GM03348 (cell line): ENCODE results near the gene PSMB7.
A peak's percentile ranks its signal among the peaks of the same experiment; 100 is the strongest.

ENCODE experiments used
- DNase-seq: peaks from one replicate; pipeline ENCODE4 v3.0.0; 2012; ENCODE audit warnings: low spot score

PSMB7 gene

GRCh38 chr9:124411514-124412227 is 3.6 kb downstream of the PSMB7 start:
- peak; percentile 58 for DNase-seq

- no peak for DNase-seq
These were observed 4.8 kb downstream of the PSMB7 start for GRCh38 chr9:124410321-124410913.

GRCh38 chr9:124409410-124409809 is 5.8 kb downstream of the PSMB7 start:
- no peak for DNase-seq

GRCh38 chr9:124403246-124403645 is 12.0 kb downstream of the PSMB7 start:
- no peak for DNase-seq

- no peak for DNase-seq
These were observed 15.0 kb downstream of the PSMB7 start for GRCh38 chr9:124399968-124400940.

GRCh38 chr9:124399323-124399967 is 15.8 kb downstream of the PSMB7 start:
- peak; percentile 54 for DNase-seq

- DNase-seq, result no peak
These were observed 16.9 kb downstream of the PSMB7 start for GRCh38 chr9:124398191-124398935.

- DNase-seq, result no peak
These were observed 19.4 kb downstream of the PSMB7 start for GRCh38 chr9:124395826-124396225.

- no peak for DNase-seq
These were observed 20.6 kb downstream of the PSMB7 start for GRCh38 chr9:124394596-124394995.

- no peak for DNase-seq
These were observed 21.1 kb downstream of the PSMB7 start for GRCh38 chr9:124394167-124394566.

GRCh38 chr9:124392871-124393460 is 22.3 kb downstream of the PSMB7 start:
- DNase-seq, result peak; percentile 77

- DNase-seq, result no peak
These were observed 22.9 kb downstream of the PSMB7 start for GRCh38 chr9:124392254-124392870.

- DNase-seq, result peak; percentile 62
These were observed 24.2 kb downstream of the PSMB7 start for GRCh38 chr9:124390794-124391658.

GRCh38 chr9:124389146-124389939 is 25.9 kb downstream of the PSMB7 start:
- DNase-seq, result no peak

- no peak for DNase-seq
These were observed 26.8 kb downstream of the PSMB7 start for GRCh38 chr9:124388275-124389048.

- DNase-seq, result no peak
These were observed 29.0 kb downstream of the PSMB7 start for GRCh38 chr9:124386201-124386600.

GRCh38 chr9:124385623-124386022 is 29.6 kb downstream of the PSMB7 start:
- no peak for DNase-seq

- no peak for DNase-seq
These were observed 30.4 kb downstream of the PSMB7 start for GRCh38 chr9:124384846-124385245.
